NCI-H460 (cell line): Measurements from ENCODE around the gene LRRC7. TPM values are rescaled to one million over a fixed set of nuclear protein-coding genes. Genes with fewer than 3 reads are reported as not detected.
"Not testable (repeated sequence)": the region's sequence is repeated elsewhere in the genome, so short reads cannot be mapped to it uniquely, and the experiment has no call there.

ENCODE experiments used
- DNase-seq: peaks from one replicate; pipeline ENCODE4 v3.0.0-alpha.2; 2016; ENCODE audit warnings: low read depth; ENCODE audit errors: extremely low read depth
- total RNA-seq: library from RNA; depleted of rRNA; stranded (reverse); fragments of >200 nt; shearing (Covaris generic); gene quantifications from 2 replicates; pipeline ENCODE4 v1.2.3, GENCODE V29; 2014

The LRRC7 gene
- total RNA-seq, 1 experiment from 2014 or later = 0.20 TPM

GRCh38 chr1:69691179-69691578 is 123.5 kb downstream of the LRRC7 start:
- DNase-seq = no peak

GRCh38 chr1:69693921-69694675 is 126.4 kb downstream of the LRRC7 start:
- DNase-seq = no peak

- DNase-seq = no peak
Observed at GRCh38 chr1:69697340-69697739, 129.6 kb downstream of the LRRC7 start.

- peak; percentile 3 for DNase-seq
Observed at GRCh38 chr1:69700770-69701169, 133.0 kb downstream of the LRRC7 start.

- DNase-seq = no peak
Observed at GRCh38 chr1:69702085-69702484, 134.4 kb downstream of the LRRC7 start.

- no peak for DNase-seq
Observed at GRCh38 chr1:69706473-69706872, 138.8 kb downstream of the LRRC7 start.

- no peak for DNase-seq
Observed at GRCh38 chr1:69707103-69707502, 139.4 kb downstream of the LRRC7 start.

- no peak for DNase-seq
Observed at GRCh38 chr1:69710484-69711189, 142.9 kb downstream of the LRRC7 start.

- DNase-seq = no peak
Observed at GRCh38 chr1:69711190-69711930, 143.6 kb downstream of the LRRC7 start.

GRCh38 chr1:69717834-69718233 is 150.1 kb downstream of the LRRC7 start:
- not testable (repeated sequence) for DNase-seq

- no peak for DNase-seq
Observed at GRCh38 chr1:69728206-69728605, 160.5 kb downstream of the LRRC7 start.

- DNase-seq = no peak
Observed at GRCh38 chr1:69733061-69733460, 165.3 kb downstream of the LRRC7 start.

GRCh38 chr1:69737527-69738185 is 169.9 kb downstream of the LRRC7 start:
- DNase-seq = peak; percentile 76

GRCh38 chr1:69738458-69739250 is 170.9 kb downstream of the LRRC7 start:
- DNase-seq = no peak

- no peak for DNase-seq
Observed at GRCh38 chr1:69739251-69739605, 171.5 kb downstream of the LRRC7 start.

GRCh38 chr1:69743146-69743545 is 175.4 kb downstream of the LRRC7 start:
- DNase-seq = no peak

GRCh38 chr1:69744381-69744780 is 176.7 kb downstream of the LRRC7 start:
- no peak for DNase-seq

- no peak for DNase-seq
Observed at GRCh38 chr1:69747207-69747606, 179.5 kb downstream of the LRRC7 start.

GRCh38 chr1:69750638-69751037 is 182.9 kb downstream of the LRRC7 start:
- DNase-seq = no peak

GRCh38 chr1:69752831-69753230 is 185.1 kb downstream of the LRRC7 start:
- DNase-seq = no peak
